Breast epithelium (tissue), 4 donors: ENCODE results near the gene DRG1. TPM values are rescaled to one million over a fixed set of nuclear protein-coding genes. Genes with fewer than 3 reads are reported as not detected.
"Not testable (repeated sequence)": the region's sequence is repeated elsewhere in the genome, so short reads cannot be mapped to it uniquely, and the experiment has no call there.

Source experiments
- DNase-seq, 2 donors: peaks; one replicate each; pipeline ENCODE4 v3.0.0-alpha.2; 2019; ENCODE audit warnings: low spot score in 2 of 2
- H3K27ac ChIP-seq, 2 donors: fragments of 200-600 bp; sonication (generic) in 1 of 2; one replicate each; pipeline ENCODE4 v1.5.1; 2016 to 2019; ENCODE audit warnings: mild to moderate bottlenecking in 1 of 2
- H3K27me3 ChIP-seq, 2 donors: fragments of 200-600 bp; sonication (generic) in 1 of 2; one replicate each; pipeline versions ENCODE4 v1.5.1 to v1.6.0; 2017 to 2019; ENCODE audit warnings: control low read depth in 1 of 2, mild to moderate bottlenecking in 1 of 2
- H3K36me3 ChIP-seq: fragments of 200-600 bp; one replicate; pipeline ENCODE4 v1.5.1; 2019
- H3K4me1 ChIP-seq, 2 donors: fragments of 200-600 bp; sonication (generic); one replicate each; pipeline ENCODE4 v1.5.1; 2016 to 2019; ENCODE audit warnings: control low read depth in 1 of 2
- H3K4me3 ChIP-seq, 3 donors: fragments of 200-600 bp; sonication (generic); 1 replicate in 2 of 3; 2 replicates in 1 of 3; pipeline ENCODE4 v1.5.1; 2016 to 2019; ENCODE audit warnings: mild to moderate bottlenecking in 3 of 3, moderate library complexity in 2 of 3
- H3K9me3 ChIP-seq, 2 donors: fragments of 200-600 bp; sonication (generic) in 1 of 2; one replicate each; pipeline ENCODE4 v1.5.1; 2016 to 2019; ENCODE audit warnings: control low read depth in 1 of 2
- CTCF ChIP-seq, 3 donors: fragments of 450-650 bp; IDR thresholded peaks; one replicate each; pipeline ENCODE4 v1.5.1; 2016 to 2017; ENCODE audit warnings: antibody characterized with exemption in 3 of 3, mild to moderate bottlenecking in 3 of 3, moderate library complexity in 3 of 3
- POLR2A ChIP-seq: fragments of 450-650 bp; IDR thresholded peaks from one replicate; pipeline ENCODE4 v1.6.1; 2016; ENCODE audit warnings: antibody characterized with exemption, mild to moderate bottlenecking, moderate library complexity
- POLR2AphosphoS5 ChIP-seq, 3 donors: sonication (generic); formaldehyde crosslinking; IDR thresholded peaks; one replicate each; pipeline ENCODE4 v1.6.1; 2017; ENCODE audit warnings: antibody characterized with exemption in 3 of 3
- intact Hi-C: fragments of 100-400 bp; cut with DNase I; formaldehyde crosslinking; loops from one replicate; pipeline ENCODE4 v1.15.1; 2023; ENCODE audit warnings: low total_unique reads
- total RNA-seq, 3 donors: library from RNA; depleted of rRNA; stranded (reverse); fragments of >200 nt; gene quantifications; one replicate each; pipeline ENCODE4 v1.1.0, GENCODE V29; 2016

DRG1 gene
- total RNA-seq, 3 donors from 2014 or later: 62.3 to 80.3 (median 74.9) TPM

GRCh38 chr22:31361743-31362142 lies 37.7 kb upstream of the DRG1 start:
- Histone ChIP-seq H3K27ac (no peak overlapping the region), H3K36me3 (no peaks in the 10 kb centered on the region), H3K4me1 (no peaks in the 10 kb centered on the region), H3K4me3 (no peak overlapping the region), H3K9me3 (no peaks in the 10 kb centered on the region), H3K27me3 (no peaks in the 10 kb centered on the region)
- intact Hi-C loops: no loop called here
- DNase-seq: no peak
- TF ChIP-seq CTCF (IDR thresholded peaks at IDR 0.05): no peak
- no peak for TF ChIP-seq POLR2AphosphoS5 (IDR thresholded peaks at IDR 0.05)
- no peak for TF ChIP-seq POLR2A

GRCh38 chr22:31363885-31364465 lies 35.4 kb upstream of the DRG1 start:
- no peak overlapping the region for H3K27ac ChIP-seq
- H3K36me3 ChIP-seq: no peaks in the 10 kb centered on the region
- H3K4me3 ChIP-seq: no peak overlapping the region
- TF ChIP-seq POLR2AphosphoS5 (IDR thresholded peaks at IDR 0.05): no peak
- TF ChIP-seq POLR2A: no peak
- no peak for TF ChIP-seq CTCF (IDR thresholded peaks at IDR 0.05)
- no peaks in the 10 kb centered on the region for H3K27me3 ChIP-seq
- H3K4me1 ChIP-seq: no peaks in the 10 kb centered on the region
- DNase-seq: no peak
- intact Hi-C loops: no loop called here
- no peaks in the 10 kb centered on the region for H3K9me3 ChIP-seq

GRCh38 chr22:31367426-31367825 lies 32.0 kb upstream of the DRG1 start:
- Histone ChIP-seq H3K4me1 (no peaks in the 10 kb centered on the region), H3K36me3 (no peaks in the 10 kb centered on the region), H3K27ac (no peak overlapping the region), H3K4me3 (no peak overlapping the region), H3K9me3 (no peaks in the 10 kb centered on the region), H3K27me3 (no peaks in the 10 kb centered on the region)
- TF ChIP-seq CTCF (IDR thresholded peaks at IDR 0.05) (no peak), POLR2A (no peak), POLR2AphosphoS5 (IDR thresholded peaks at IDR 0.05) (no peak)
- DNase-seq: no peak
- intact Hi-C loops: no loop called here

- Histone ChIP-seq H3K27me3 (no peaks in the 10 kb centered on the region), H3K4me3 (no peak overlapping the region), H3K36me3 (no peaks in the 10 kb centered on the region), H3K4me1 (no peaks in the 10 kb centered on the region), H3K27ac (no peak overlapping the region), H3K9me3 (no peaks in the 10 kb centered on the region)
- DNase-seq: no peak
- intact Hi-C loops: no loop called here
- TF ChIP-seq POLR2AphosphoS5 (IDR thresholded peaks at IDR 0.05) (no peak), POLR2A (no peak), CTCF (IDR thresholded peaks at IDR 0.05) (no peak)
Measured at GRCh38 chr22:31377612-31378011, 21.8 kb upstream of the DRG1 start.

GRCh38 chr22:31378123-31378522 lies 21.3 kb upstream of the DRG1 start:
- no peak overlapping the region for H3K27ac ChIP-seq
- intact Hi-C loops: no loop called here
- H3K4me1 ChIP-seq: no peaks in the 10 kb centered on the region

GRCh38 chr22:31378651-31379050 lies 20.8 kb upstream of the DRG1 start:
- H3K4me1 ChIP-seq, H3K27me3 ChIP-seq, H3K4me3 ChIP-seq, H3K27ac ChIP-seq, intact Hi-C loops, DNase-seq, H3K36me3 ChIP-seq, H3K9me3 ChIP-seq: not testable (repeated sequence)

More at GRCh38 chr22:31378123-31378522, 21.3 kb upstream of the DRG1 start:
- DNase-seq: no peak
- no peak overlapping the region for H3K4me3 ChIP-seq
- TF ChIP-seq CTCF (IDR thresholded peaks at IDR 0.05) (no peak), POLR2A (no peak)
- H3K27me3 ChIP-seq: no peaks in the 10 kb centered on the region
- no peaks in the 10 kb centered on the region for H3K9me3 ChIP-seq
- H3K36me3 ChIP-seq: no peaks in the 10 kb centered on the region
